Measurements from ENCODE around the gene MAST4.

MAST4 gene

DNA sequence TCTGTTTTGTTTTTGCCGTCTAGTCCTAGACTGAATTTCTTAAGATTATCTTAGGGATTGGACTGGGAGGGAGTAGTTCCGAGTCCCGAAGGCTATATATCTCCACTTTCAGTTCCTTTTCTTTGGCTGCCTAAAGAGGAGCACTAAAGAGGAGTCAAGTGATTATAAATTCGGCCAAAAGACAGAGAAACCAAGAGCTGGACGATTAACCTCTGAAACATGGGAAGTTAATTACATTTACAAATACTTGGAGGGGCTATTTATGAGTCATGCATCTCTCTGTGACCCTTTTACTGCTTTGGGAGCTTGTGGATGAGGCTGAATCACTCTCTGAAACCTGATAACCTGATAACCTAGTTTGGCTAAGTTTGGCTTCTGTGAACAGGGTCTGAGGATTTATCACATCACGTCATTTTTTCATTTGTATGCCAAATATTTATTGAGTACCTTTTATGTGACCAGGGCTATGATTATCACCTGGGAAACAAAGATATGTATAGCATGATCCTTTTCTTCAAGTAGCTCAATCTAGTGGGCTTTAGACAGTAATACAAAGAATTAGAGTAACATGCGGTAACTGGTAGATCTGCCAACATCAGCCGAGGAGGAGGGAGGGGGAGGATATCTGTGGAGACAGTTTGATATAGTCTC is 419.5 kb downstream of the MAST4 start:
- DNase-seq (ENCODE audit: low read depth in 2 of 2): no peak

DNA sequence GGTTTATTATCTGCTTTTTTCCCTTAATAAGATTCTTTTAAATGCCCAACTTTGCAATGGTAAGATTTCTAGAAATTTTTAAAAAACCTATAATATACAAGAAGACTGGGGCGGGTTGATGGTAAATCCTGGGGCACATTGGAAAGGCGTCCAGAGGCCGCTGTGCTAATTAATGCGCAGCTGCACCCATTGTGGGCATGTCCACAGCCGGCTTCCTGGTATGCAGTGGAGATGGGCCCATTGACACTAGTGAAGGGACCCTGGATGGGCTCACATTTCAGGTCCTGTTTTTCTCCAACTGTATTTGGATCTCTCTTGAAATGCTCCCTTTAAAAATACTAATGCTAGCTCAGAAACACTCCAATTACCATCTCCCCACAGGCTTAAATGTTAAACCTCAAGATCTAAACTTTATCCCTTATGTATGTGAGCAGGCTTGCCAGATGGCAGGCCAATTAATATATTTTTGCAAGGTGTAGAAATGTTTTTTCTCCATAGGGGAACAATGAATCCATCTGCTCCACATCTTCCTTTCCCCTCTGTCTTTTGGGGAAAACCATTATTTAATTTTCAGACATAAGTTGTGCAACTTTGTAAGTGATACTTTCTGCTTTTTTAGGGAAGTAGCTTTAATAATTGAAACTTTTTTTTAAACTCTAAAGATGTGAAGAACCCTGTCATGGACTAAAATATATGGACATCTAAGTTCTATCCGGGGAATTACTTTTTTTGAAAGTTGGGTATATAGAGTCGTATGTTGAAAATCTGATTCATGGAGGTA is 423.1 kb downstream of the MAST4 start:
- no peak for DNase-seq (ENCODE audit: low read depth in 2 of 2)

DNA sequence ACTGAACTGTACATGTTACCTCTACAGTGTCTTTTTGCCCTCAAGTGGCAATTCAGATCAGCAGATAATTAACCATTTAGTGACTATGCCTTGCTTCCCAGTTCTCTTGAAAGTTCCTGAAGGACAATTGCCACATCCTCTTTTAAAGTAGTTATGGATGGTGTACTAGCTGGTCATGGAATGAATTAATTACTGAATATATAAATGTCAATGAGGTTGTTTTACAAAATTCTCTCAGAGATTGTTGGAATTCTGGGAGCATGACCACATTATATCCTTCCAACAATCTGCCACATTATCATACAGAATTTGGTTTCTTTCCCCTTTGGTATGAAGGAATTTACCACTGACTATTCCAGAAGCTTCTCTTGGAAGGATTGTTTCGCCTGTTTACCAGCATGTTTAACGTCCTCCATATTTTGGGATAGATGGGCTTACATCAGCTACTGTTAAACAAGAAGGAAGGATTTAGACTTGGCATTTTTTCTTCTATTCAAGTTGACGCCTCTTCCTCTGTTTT is 424.0 kb downstream of the MAST4 start:
- no peak for DNase-seq (ENCODE audit: low read depth in 2 of 2)

DNA sequence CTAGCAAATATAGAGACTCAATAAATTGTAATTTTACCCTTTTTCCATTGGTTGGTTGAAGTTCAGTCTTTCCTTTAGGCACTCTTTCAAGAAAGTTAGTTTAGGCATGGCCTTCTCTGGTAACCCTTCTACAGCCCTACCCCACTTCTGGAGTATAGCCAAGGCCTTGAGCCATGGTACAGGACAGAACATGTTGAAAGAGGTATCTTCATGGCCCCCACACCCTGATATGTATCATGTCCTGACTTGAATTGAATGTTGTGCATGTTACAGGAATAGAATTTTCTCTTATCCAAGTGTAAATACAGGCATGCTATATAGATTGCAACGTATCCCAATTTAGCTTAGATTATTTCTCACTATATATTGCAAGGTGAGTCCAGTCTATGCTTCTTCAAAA is 424.8 kb downstream of the MAST4 start:
- no peak for DNase-seq (ENCODE audit: low read depth in 2 of 2)

DNA sequence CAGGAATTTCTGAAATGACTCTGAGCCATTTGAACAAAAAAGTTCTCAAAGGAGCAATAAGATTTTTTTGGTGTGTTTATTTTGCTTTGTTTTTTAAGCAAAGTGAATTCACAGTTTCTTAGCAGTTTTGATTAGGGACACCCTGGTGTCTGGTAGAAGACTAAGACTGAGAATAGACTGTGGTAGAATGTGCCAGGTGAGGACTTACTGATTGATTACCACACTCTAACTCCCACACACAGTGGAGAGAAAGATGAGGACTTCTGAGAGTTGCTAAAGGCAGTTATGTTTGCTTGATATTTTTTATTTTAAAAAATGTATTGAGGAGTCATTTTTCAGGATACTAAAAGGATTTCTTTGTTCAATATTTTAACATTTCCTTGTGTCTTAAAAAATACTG is 425.3 kb downstream of the MAST4 start:
- DNase-seq (ENCODE audit: low read depth in 2 of 2): no peak

DNA sequence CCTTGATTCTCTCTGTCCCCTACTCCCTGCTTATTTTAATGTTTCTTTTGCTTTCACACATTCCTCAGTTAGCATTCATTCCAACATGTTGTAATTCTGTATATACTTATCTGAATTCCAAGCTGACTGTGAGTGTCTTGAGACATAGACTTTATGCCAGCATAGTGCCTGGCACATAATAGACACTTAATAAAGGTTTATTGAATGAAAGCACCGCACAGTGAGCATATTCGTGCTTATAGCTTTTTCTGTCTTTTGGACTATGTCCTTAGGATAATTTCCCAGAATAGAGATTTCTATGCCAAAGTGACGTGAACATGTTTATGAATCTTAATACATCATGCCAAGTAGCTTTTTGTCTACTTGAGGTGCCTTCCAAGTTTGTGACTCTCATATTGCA is 425.8 kb downstream of the MAST4 start:
- no peak for DNase-seq (ENCODE audit: low read depth in 2 of 2)

DNA sequence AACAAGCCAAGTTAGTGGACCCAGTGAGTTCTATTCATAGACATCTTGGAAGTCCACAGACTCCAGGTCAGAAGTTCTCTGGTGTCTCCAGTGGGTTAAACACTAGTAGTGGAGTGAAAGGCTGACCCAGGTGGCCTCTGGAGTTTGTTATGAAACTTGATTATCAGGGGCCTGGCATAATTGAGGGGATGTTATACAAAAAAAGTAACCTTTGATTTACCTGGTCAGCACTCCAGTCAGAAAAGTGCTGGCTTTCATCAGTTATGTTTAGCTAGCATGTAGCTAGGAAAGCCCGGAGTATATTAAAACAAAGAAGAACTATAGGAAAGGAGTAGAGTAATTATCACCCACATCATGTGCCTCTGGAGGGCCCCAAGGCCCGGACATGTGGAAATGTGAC is 429.3 kb downstream of the MAST4 start:
- DNase-seq (ENCODE audit: low read depth in 2 of 2): no peak

DNA sequence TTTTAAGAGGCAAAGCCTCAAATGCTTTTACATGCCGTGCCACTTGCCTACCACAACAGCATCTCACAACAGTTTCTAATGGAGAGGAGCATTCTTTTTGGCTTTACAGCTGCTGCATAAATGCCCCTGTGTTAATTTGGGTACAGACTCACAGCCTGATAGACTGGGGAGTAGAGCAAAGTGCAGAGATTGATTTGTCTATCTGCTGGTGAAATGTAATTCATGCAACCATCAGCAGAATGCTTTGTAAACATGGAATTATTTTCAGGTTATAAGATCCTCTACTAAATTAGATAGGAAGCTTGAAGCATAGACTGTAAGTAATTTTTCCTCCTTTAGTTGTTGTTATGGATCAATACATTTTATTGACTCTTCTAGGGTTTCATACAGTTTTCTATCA is 430.1 kb downstream of the MAST4 start:
- no peak for DNase-seq (ENCODE audit: low read depth in 2 of 2)

DNA sequence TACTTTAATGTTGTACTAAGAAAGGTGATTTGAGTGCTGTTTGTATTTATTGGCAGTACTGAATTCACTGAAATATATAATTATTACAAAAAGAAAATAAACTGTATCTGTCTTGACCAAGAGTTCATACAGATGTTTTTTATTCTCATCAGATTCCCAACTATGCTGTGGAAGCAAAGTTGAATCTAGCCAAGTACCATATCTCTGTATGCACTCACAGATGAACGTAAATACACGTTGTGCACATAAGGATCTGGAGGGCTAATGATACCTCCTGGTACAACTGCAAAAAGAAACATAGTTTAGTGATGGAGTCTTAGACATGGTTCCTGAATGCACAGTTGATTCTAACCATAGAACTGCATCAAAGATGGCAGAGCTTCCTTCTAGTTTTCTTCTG is 431.0 kb downstream of the MAST4 start:
- DNase-seq (ENCODE audit: low read depth in 2 of 2): no peak

DNA sequence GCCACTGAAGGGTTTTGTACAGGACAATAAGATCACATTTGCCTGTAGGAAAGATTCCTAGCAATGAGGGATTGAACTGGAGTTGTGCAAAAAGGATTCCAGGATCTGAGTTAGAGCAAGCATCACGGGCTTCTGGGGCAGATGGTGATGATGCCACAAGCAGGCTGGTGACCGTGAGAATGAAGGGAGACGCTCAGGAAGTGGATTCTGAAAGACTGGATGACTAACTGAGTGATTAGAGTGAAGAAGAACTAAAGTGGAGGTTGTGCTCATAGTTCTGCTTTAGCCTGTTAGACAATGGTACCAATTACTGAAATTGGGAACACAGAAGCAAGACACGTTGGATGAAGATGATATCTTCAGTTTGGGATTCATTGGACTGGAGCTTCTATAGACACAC is 432.2 kb downstream of the MAST4 start:
- no peak for DNase-seq (ENCODE audit: low read depth in 2 of 2)

DNA sequence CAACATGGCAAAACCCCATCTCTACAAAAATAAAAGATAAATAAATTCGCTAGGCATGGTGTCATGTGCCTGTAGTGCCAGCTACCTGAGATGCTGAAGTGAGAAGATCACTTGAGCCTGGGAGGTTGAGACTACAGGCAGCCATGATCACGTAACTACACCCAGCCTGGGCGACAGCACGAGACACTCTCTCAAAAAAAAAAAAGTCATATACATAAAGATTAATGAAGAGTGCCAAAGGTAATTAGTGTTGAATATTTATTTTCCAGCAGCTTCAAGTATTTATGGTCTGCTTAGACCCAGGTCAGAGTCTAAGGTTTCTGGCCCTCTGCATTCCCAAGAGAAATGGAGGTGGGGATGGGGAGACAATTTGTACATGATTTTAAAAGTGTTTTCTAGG is 432.7 kb downstream of the MAST4 start:
- DNase-seq (ENCODE audit: low read depth in 2 of 2): no peak

DNA sequence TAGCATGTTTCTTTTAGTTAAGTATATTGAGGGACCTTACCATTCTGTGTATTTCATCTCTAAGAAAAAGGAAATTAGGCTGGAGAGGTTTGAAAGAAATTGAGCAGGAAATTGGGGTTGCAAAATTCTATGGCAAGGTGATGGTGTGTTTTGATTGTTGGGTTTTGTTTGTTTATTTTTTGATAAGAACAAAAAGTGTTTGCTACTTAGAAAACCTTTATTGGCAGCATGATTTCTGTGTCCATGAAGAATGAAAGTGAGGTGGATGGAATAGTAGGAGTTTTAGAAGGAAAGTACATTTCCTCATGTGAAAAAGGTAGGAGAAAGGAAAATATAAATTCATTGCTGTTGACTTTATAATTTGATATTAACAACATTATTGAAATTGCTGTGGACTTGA is 433.3 kb downstream of the MAST4 start:
- DNase-seq (ENCODE audit: low read depth in 2 of 2): no peak

DNA sequence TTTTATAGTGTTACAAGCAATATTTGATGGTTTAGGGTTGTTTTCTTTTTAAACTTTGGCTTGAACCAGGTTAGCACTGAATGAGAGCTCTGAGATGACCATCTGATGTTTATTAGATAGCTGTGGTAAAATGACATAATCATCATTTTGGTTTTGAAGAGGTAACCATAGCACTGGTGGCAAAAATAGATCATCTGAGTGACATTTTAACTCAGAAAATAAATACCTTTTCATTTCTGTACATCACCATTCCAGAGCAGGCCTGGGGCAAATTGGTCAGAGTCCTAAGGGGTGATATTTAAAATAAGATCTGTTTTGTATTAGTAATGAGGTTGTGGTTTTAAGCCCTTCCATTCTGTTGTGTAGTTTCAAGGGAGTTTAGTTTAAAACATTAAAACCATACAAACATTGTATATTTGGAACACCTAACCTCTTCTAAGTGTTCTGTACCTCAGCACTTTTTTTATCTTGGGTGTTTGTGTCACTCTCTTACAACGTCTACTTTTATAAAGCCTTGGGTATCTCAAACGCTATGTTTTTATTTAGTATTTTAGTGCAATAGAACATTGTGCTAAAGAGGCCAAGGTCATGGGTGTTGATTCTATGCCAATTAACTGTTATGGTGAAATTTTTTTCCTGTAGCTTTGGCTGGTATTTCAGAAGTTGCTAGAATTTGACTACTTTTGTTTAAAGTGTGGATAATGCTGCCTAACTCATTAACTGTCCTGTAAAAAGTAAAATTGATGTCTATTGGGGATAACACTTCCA is 434.3 kb downstream of the MAST4 start:
- no peak for DNase-seq (ENCODE audit: low read depth in 2 of 2)

DNA sequence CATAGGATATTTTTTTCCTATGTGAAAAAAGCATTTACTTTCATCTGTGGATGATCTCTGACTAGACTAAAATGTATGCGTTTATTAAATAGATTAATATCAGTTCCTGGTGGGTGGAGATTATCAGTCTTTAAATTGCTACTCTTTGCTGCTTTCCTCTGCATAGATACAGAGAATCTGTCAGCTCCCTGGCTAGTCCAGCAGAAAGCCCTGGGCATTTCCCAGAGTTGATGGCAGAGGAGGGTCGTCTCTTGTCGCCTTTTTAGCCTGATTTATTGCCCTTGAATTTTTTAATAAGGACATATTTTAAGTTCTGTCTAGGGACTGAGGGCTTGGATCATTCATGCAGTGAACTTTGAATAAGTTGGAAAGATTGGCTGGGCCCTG is 434.9 kb downstream of the MAST4 start:
- no peak for DNase-seq (ENCODE audit: low read depth in 2 of 2)

DNA sequence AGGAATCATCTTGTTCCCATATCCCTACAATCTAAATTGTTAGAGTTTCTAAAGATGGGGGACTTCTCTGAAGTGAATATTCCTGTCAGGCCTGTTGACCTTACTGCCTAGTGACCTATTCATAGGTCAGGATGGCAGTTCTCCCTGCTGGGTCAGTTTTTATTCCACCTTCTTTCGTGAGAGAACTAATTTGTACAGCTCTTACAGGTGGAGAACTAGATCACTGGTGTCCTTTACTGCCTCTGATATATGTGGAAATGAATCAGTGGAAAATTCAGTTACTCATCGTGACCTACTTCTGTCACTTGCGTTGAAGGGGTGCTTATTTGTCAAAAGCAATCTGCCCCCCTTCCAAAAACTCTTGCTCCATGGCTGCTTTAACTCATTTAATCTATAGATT is 435.5 kb downstream of the MAST4 start:
- no peak for DNase-seq (ENCODE audit: low read depth in 2 of 2)

DNA sequence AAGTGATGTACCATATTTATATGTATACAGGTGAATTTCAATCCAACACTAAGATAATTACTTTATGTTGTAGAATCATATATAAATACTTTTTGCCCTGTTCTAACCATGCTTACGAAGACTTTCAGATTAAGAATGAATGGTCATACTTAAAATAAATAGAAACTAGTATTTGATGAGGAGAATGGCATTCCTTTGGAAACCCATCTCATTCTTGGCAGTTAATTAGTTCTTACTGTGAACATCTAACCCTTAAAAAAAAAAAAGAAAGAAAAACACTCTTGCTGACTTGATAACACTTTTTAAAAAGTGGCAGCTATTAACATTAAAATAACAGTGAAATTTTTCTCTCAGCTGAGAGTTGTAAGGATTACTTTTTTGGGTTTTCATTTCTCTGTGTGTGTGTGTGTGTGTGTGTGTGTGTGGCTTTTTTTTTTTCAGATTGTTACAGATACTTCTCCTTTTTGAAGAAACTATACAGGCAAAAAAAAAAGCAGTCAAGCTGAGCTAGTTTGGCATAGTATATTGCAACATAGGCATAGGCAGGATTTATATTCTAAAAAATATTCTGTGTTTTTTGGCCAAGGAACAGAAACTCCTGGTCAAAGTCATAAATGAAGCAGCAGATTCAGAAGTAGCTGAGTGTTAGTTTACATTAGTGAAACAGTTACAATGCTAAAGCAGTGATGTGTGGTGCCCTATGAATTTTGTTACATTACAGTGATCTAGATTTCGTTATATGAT is 436.9 kb downstream of the MAST4 start:
- DNase-seq (ENCODE audit: low read depth in 2 of 2): no peak

DNA sequence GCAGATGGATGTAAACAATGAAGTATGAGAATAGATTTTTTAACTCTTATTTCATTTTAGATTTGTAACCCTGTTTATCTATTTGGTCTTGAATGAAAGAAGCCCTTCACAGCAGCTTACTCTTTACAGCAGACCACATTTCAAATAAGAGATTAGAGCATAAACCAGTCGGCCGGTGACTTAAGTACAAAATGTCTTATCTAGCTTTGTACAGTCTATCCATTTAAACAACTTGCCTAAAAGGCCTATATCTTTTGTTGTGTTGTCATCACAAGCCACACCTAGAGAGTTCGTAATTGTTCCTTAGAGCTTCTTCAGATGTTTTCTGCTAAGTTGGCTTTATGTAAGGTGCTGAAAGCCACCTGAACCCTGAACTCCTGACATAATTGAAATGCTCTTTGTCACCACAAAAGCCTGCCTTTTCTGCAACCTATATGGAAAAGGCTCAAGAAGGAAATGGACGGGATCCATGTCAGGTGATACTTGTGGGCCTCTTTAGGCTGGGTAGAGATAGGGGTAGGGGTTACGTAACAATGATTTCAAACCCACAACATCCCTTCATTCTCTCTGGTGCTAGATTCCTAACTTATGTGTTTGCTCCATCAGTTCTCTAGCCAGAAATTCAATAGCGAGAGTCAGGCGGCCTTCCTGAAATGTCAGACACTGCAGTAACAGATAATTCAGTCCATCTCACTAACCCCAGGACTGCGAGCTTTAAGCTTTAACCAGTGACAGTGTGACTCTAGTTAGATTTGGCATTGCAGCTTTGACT is 437.9 kb downstream of the MAST4 start:
- no peak for DNase-seq (ENCODE audit: low read depth in 2 of 2)

DNA sequence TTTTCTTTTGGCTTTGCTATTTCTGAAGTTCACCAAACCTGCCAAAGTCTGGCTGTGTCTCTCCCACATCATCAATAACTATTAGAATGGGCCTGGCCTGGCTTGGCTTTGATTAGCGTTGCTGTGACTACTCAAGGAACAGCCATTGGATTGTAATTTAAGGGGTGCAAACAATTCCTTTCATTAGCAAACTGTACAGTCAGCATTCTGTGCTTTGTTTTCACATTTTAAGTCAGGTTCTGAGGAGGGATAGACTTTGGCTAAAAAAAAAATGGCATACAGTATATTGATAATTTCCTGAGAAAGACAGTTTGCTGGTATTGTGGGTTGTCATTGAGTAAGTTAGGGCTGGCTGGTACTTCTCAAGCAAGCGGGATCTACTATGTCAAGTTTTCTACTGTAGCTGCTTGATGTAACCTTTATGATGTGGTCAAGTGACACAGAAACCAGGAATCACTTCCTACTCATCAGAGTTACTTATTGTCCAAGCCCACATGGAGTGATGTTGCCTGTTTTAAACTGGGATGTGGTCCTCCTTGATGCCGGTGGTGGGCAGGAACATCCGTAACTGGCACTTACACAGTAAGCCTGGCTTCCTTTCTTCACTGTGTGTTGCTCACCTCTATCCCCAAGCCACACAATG is 439.0 kb downstream of the MAST4 start:
- no peak for DNase-seq (ENCODE audit: low read depth in 2 of 2)

DNA sequence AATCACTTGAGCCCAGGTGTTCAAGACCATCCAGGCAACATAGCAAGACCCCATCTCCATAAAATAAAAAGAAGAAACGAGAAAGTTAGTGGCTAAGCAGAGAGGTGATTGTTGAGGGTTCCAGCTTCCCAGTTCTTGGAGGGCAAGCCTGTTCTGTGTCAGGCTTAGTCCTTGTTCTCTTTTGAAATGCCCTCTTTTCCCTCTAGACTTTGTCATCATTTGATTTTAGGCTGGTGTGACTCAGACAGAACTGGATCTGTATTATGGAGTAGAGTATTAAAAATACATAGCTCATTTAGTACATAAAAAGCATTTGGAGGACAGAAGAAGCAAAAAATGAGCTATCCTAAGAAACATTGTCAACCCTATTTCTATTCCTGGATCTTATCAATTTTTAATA is 441.0 kb downstream of the MAST4 start:
- no peak for DNase-seq (ENCODE audit: low read depth in 2 of 2)

DNA sequence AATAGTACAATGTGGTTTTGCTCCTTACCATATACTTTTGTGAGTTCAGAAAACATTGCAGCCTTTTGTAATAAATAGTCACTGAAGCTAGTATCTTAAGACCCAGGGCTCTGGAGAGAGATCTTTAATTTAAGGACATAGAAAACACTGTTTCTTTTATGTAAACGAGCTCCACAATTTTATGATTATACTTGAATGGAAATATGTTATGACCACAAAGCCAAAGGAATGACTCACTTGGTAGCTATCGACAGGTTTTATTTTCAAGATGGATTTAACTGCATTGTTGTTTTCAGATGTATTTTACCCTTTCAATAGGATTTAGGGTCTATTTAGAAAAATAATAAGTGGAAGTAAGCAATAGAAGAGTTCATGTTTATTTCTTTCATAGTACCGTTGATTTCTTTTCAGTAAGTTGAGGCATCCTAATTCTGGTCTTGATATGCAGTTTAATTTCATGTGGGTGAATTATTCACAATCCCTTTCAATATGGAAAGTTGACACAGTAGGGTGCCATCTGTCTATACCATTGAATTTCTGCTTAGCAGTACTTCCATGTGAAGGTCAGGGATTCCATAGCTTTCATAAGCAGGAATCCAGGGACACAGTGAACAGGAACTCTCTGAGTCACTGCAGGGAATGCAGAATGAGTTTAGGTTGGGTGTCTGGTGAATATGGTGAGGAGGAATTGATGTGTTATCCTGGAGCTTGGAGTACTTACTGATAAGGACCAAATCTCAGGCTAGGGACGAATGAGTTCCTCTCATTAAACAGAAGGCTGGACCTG is 442.8 kb downstream of the MAST4 start:
- DNase-seq (ENCODE audit: low read depth in 2 of 2): no peak
